Measurements from ENCODE around the gene HJURP. TPM values are rescaled to one million over a fixed set of nuclear protein-coding genes. Genes with fewer than 3 reads are reported as not detected.

Gene HJURP
- total RNA-seq, 1 donor from 2014 or later: 40.4 TPM

Other genes starting within 250 kb of the HJURP start
- not detected in 2 replicates for gene UGT1A8, start 236.9 kb downstream of the HJURP start, total RNA-seq
- gene UGT1A10, start 218.1 kb downstream of the HJURP start, total RNA-seq: not detected in 2 replicates
- not detected in 2 replicates for gene UGT1A9, start 182.6 kb downstream of the HJURP start, total RNA-seq
- gene UGT1A7, start 172.6 kb downstream of the HJURP start, total RNA-seq: not detected in 2 replicates
- not detected in 2 replicates for gene UGT1A6, start 161.6 kb downstream of the HJURP start, total RNA-seq
- not detected in 2 replicates for gene UGT1A5, start 141.6 kb downstream of the HJURP start, total RNA-seq
- gene UGT1A4, start 135.8 kb downstream of the HJURP start, total RNA-seq: not detected in 2 replicates
- gene UGT1A3, start 125.5 kb downstream of the HJURP start, total RNA-seq: not detected in 2 replicates
- not detected in 2 replicates for gene UGT1A1, start 94.3 kb downstream of the HJURP start, total RNA-seq
- not detected in 2 replicates for gene MROH2A, start 76.2 kb downstream of the HJURP start, total RNA-seq
- gene TRPM8, start 62.8 kb upstream of the HJURP start, total RNA-seq: not detected in 2 replicates
- not detected in 2 replicates for gene SPP2, start 196.2 kb upstream of the HJURP start, total RNA-seq

All from activated T-helper 1 cell treated with anti-CD3 and anti-CD28 coated beads, Interleukin-12 subunit alpha, Interleukin-12 subunit beta, Interleukin-2, Interleukin-4 antibody, amounts not matched to agents 30 ng/mL and 10 ng/mL and 1 ng/mL, durations not matched to agents 14 hours and 24 hours and 36 hours (primary cell).